Suprapubic skin (tissue), 4 donors: ENCODE results near the gene LIPK. TPM values are rescaled to one million over a fixed set of nuclear protein-coding genes. Genes with fewer than 3 reads are reported as not detected.

Experiments
- DNase-seq, 2 donors: peaks; one replicate each; pipeline ENCODE4 v3.0.0-alpha.2; 2019; ENCODE audit warnings: low spot score in 2 of 2
- H3K27ac ChIP-seq: fragments of 200-600 bp; sonication (generic); one replicate; pipeline ENCODE4 v1.5.1; 2019
- H3K27me3 ChIP-seq: fragments of 200-600 bp; sonication (generic); one replicate; pipeline ENCODE4 v1.5.1; 2019
- H3K36me3 ChIP-seq: fragments of 200-600 bp; sonication (generic); one replicate; pipeline ENCODE4 v1.5.1; 2019
- H3K4me1 ChIP-seq: fragments of 200-600 bp; sonication (generic); one replicate; pipeline ENCODE4 v1.5.1; 2019
- H3K4me3 ChIP-seq: fragments of 200-600 bp; sonication (generic); one replicate; pipeline ENCODE4 v1.5.1; 2019; ENCODE audit warnings: mild to moderate bottlenecking
- H3K9me3 ChIP-seq: fragments of 200-600 bp; sonication (generic); one replicate; pipeline ENCODE4 v1.5.1; 2019
- CTCF ChIP-seq, 2 donors: fragments of 200-600 bp in 1 of 2; fragments of 450-650 bp in 1 of 2; sonication (generic) in 1 of 2; IDR thresholded peaks; one replicate each; pipeline ENCODE4 v1.5.1; 2016 to 2019; ENCODE audit warnings: antibody characterized with exemption in 2 of 2, mild to moderate bottlenecking in 1 of 2, moderate library complexity in 1 of 2
- EP300 ChIP-seq: sonication (generic); formaldehyde crosslinking; IDR thresholded peaks from one replicate; pipeline ENCODE4 v1.6.1; 2017; ENCODE audit warnings: antibody characterized with exemption
- POLR2A ChIP-seq, 2 donors: fragments of 450-650 bp; IDR thresholded peaks; one replicate each; pipeline ENCODE4 v1.6.1; 2017; ENCODE audit warnings: antibody characterized with exemption in 2 of 2, mild to moderate bottlenecking in 2 of 2, moderate library complexity in 2 of 2
- POLR2AphosphoS5 ChIP-seq, 3 donors: sonication (generic); formaldehyde crosslinking; IDR thresholded peaks; one replicate each; pipeline ENCODE4 v1.6.1; 2017; ENCODE audit warnings: antibody characterized with exemption in 3 of 3
- WGBS: methylation state at CpG from one replicate; pipeline ENCODE4 v1.1.5; 2018; 5-methylcytosine and 5-hydroxymethylcytosine counted together
- total RNA-seq, 4 donors: library from RNA; depleted of rRNA; stranded (reverse); fragments of >200 nt; gene quantifications; one replicate each; pipeline ENCODE4 v1.1.0, GENCODE V29; 2016

The LIPK gene
- total RNA-seq, 4 donors from 2014 or later, result 2.6 to 23.4 (median 18.0) TPM

- Histone ChIP-seq H3K4me1 (peaks cover 7% of the 10 kb centered on the region), H3K36me3 (no peaks in the 10 kb centered on the region), H3K4me3 (no peak overlapping the region), H3K9me3 (no peaks in the 10 kb centered on the region), H3K27ac (no peak overlapping the region), H3K27me3 (no peaks in the 10 kb centered on the region)
- no peak for DNase-seq
- WGBS, result 88% methylated on average over 3 of the region's 3 CpGs
- no peak for TF ChIP-seq POLR2A (IDR thresholded peaks at IDR 0.05)
- no peak for TF ChIP-seq POLR2AphosphoS5 (IDR thresholded peaks at IDR 0.05)
- no peak for TF ChIP-seq EP300
- no peak for TF ChIP-seq CTCF (IDR thresholded peaks at IDR 0.05)
Measured at GRCh38 chr10:88764110-88764509, 58.1 kb downstream of the LIPK start.

GRCh38 chr10:88765816-88766215, 59.8 kb downstream of the LIPK start:
- no peaks in the 10 kb centered on the region for H3K9me3 ChIP-seq
- TF ChIP-seq POLR2A (IDR thresholded peaks at IDR 0.05) (no peak), EP300 (no peak)
- H3K36me3 ChIP-seq, result no peaks in the 10 kb centered on the region
- no peaks in the 10 kb centered on the region for H3K27me3 ChIP-seq
- no peak overlapping the region for H3K4me3 ChIP-seq
- H3K27ac ChIP-seq, result no peak overlapping the region
- H3K4me1 ChIP-seq, result peaks cover 7% of the 10 kb centered on the region
- 81% methylated on average over 1 of the region's 1 CpG for WGBS
- DNase-seq, result no peak

DNA sequence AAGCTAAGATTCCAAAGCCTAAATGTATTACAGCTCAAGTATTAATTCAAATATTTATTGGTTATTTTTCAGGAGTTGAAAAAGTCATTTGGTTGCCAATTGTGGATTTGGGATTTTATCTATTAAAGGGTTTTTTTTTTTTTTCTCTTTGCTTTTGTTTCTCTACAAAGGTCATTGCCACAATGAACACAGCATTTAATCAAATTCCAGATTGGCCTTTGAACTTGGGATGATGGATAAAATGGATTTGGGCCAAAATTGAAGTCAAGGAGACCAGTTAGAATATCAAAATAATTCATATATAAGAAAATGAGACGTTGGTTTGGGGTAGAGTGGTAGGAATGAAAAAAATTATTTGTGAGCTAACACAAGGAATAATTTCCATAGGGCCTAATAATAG, 63.3 kb downstream of the LIPK start:
- 70% methylated on average over 1 of the region's 1 CpG for WGBS

GRCh38 chr10:88781206-88781605, 75.2 kb downstream of the LIPK start:
- 44% methylated on average over 2 of the region's 2 CpGs for WGBS
- Histone ChIP-seq H3K4me1 (no peaks in the 10 kb centered on the region), H3K27ac (no peak overlapping the region)

More for the DNA sequence above, 63.3 kb downstream of the LIPK start:
- DNase-seq, result no peak
- Histone ChIP-seq H3K27ac (no peak overlapping the region), H3K4me1 (peaks cover 7% of the 10 kb centered on the region), H3K36me3 (no peaks in the 10 kb centered on the region), H3K4me3 (no peak overlapping the region), H3K9me3 (no peaks in the 10 kb centered on the region), H3K27me3 (no peaks in the 10 kb centered on the region)
- no peak for TF ChIP-seq CTCF (IDR thresholded peaks at IDR 0.05)
- TF ChIP-seq POLR2A (IDR thresholded peaks at IDR 0.05), result no peak
- no peak for TF ChIP-seq EP300
- no peak for TF ChIP-seq POLR2AphosphoS5 (IDR thresholded peaks at IDR 0.05)

GRCh38 chr10:88782222-88782621, 76.2 kb downstream of the LIPK start:
- no peak overlapping the region for H3K27ac ChIP-seq

More at GRCh38 chr10:88781206-88781605, 75.2 kb downstream of the LIPK start:
- no peaks in the 10 kb centered on the region for H3K9me3 ChIP-seq
- no peaks in the 10 kb centered on the region for H3K36me3 ChIP-seq
- no peak for TF ChIP-seq CTCF (IDR thresholded peaks at IDR 0.05)
- TF ChIP-seq EP300, result no peak
- TF ChIP-seq POLR2A (IDR thresholded peaks at IDR 0.05), result no peak
- no peak for TF ChIP-seq POLR2AphosphoS5 (IDR thresholded peaks at IDR 0.05)
- H3K4me3 ChIP-seq, result no peak overlapping the region
- DNase-seq, result no peak
- H3K27me3 ChIP-seq, result no peaks in the 10 kb centered on the region

More at GRCh38 chr10:88782222-88782621, 76.2 kb downstream of the LIPK start:
- TF ChIP-seq POLR2AphosphoS5 (IDR thresholded peaks at IDR 0.05), result no peak
- no peak for TF ChIP-seq POLR2A (IDR thresholded peaks at IDR 0.05)
- no peak for TF ChIP-seq EP300
- TF ChIP-seq CTCF (IDR thresholded peaks at IDR 0.05), result no peak
- no peaks in the 10 kb centered on the region for H3K36me3 ChIP-seq
- DNase-seq, result no peak
- no peaks in the 10 kb centered on the region for H3K9me3 ChIP-seq
- no peaks in the 10 kb centered on the region for H3K4me1 ChIP-seq
- WGBS, result 74% methylated on average over 3 of the region's 3 CpGs
- H3K4me3 ChIP-seq, result no peak overlapping the region
- H3K27me3 ChIP-seq, result no peaks in the 10 kb centered on the region
